Esophagus squamous epithelium (tissue), 4 donors: ENCODE measurements around the gene LPP.

ENCODE experiments used
- POLR2A ChIP-seq, 4 donors: fragments of 450-650 bp; IDR thresholded peaks; one replicate each; pipeline ENCODE4 v1.6.1; 2017; ENCODE audit warnings: antibody characterized with exemption in 4 of 4, mild to moderate bottlenecking in 4 of 4, moderate library complexity in 3 of 4
- TF ChIP-seq, protein P1 (sequence below), 6 experiments: fragments of 450-650 bp in 4 of 6; fragments of 200-600 bp in 2 of 6; sonication (generic) in 2 of 6; IDR thresholded peaks; one replicate each; pipeline ENCODE4 v1.5.1; 2016 to 2019; ENCODE audit warnings: antibody characterized with exemption in 6 of 6, mild to moderate bottlenecking in 4 of 6, moderate library complexity in 4 of 6

- TF ChIP-seq, protein P1, sequence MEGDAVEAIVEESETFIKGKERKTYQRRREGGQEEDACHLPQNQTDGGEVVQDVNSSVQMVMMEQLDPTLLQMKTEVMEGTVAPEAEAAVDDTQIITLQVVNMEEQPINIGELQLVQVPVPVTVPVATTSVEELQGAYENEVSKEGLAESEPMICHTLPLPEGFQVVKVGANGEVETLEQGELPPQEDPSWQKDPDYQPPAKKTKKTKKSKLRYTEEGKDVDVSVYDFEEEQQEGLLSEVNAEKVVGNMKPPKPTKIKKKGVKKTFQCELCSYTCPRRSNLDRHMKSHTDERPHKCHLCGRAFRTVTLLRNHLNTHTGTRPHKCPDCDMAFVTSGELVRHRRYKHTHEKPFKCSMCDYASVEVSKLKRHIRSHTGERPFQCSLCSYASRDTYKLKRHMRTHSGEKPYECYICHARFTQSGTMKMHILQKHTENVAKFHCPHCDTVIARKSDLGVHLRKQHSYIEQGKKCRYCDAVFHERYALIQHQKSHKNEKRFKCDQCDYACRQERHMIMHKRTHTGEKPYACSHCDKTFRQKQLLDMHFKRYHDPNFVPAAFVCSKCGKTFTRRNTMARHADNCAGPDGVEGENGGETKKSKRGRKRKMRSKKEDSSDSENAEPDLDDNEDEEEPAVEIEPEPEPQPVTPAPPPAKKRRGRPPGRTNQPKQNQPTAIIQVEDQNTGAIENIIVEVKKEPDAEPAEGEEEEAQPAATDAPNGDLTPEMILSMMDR (IDR thresholded peaks at IDR 0.05) = no peak
- no peak for TF ChIP-seq POLR2A (IDR thresholded peaks at IDR 0.05)
These were observed 643.1 kb downstream of the LPP start for GRCh38 chr3:188797045-188797444.
